PFSK-1 (cell line): ENCODE measurements around the gene NME3.

Source experiments
- FOXP2 ChIP-seq: optimal IDR thresholded peaks from 2 replicates; pipeline ENCODE3; 2011; ENCODE audit warnings: borderline replicate concordance, control low read depth, inconsistent platforms; ENCODE audit not compliant: insufficient read depth; ENCODE audit errors: extremely low read length, extremely low read depth
- POLR2AphosphoS5 ChIP-seq: IDR thresholded peaks from 2 replicates; pipeline ENCODE4 v1.6.1; 2012; ENCODE audit warnings: low read depth, mild to moderate bottlenecking, control low read depth, low read length, moderate library complexity
- REST ChIP-seq, 2 experiments: IDR thresholded peaks; 2 replicates each; pipeline versions ENCODE4 v1.6.1 to v1.8.0; 2011 to 2012; ENCODE audit warnings: low read depth in 2 of 2, low read length in 2 of 2, control low read depth in 1 of 2, inconsistent platforms in 1 of 2, mild to moderate bottlenecking in 1 of 2, moderate library complexity in 1 of 2; ENCODE audit not compliant: insufficient read depth in 1 of 2
- SIN3A ChIP-seq: IDR thresholded peaks from 2 replicates; pipeline ENCODE4 v1.6.1; 2012; ENCODE audit warnings: mild to moderate bottlenecking, low read length, moderate library complexity, borderline replicate concordance; ENCODE audit not compliant: insufficient read depth
- TAF1 ChIP-seq: IDR thresholded peaks from 2 replicates; pipeline ENCODE4 v1.6.1; 2012; ENCODE audit warnings: low read length, control low read depth, borderline replicate concordance; ENCODE audit not compliant: insufficient read depth

- TF ChIP-seq POLR2AphosphoS5 (no peak; the same call in 1 of the 2 replicates), TAF1 (no peak), FOXP2 (no peak), SIN3A (no peak), REST (IDR thresholded peaks at IDR 0.05; ENCODE audit: insufficient read depth in 1 of 2, low read depth in 2 of 2, low read length in 2 of 2) (no peak)
Observed at GRCh38 chr16:1760911-1761310, 10.4 kb downstream of the NME3 start.
